ENCODE measurements around the gene DGKQ.
"Not testable (repeated sequence)": the region's sequence is repeated elsewhere in the genome, so short reads cannot be mapped to it uniquely, and the experiment has no call there.

Gene DGKQ

GRCh38 chr4:1011022-1011665, 37.8 kb upstream of the DGKQ start, which contains the start of gene FGFRL1:
FGFRL1 (plus strand) TSS chr4:1011626; CDS start chr4:1012486, 860 bp downstream.
- peak in 46 of 56 donors; percentile 10 to 86 (median 45) for DNase-seq

- peak in 5 of 56 donors; percentile 12 to 52 (median 20) for DNase-seq
Measured at GRCh38 chr4:1010395-1011021, 37.1 kb upstream of the DGKQ start.

- DNase-seq = peak in 46 of 56 donors; percentile 12 to 83 (median 56)
Measured at GRCh38 chr4:1009542-1010394, 36.4 kb upstream of the DGKQ start.

GRCh38 chr4:1008840-1009541, 35.6 kb upstream of the DGKQ start:
- peak in 3 of 56 donors; percentile 42 to 59 (median 51) for DNase-seq

- DNase-seq = no peak
Measured at GRCh38 chr4:1006856-1007255, 33.5 kb upstream of the DGKQ start.

GRCh38 chr4:1004557-1005485, 31.5 kb upstream of the DGKQ start:
- no peak for DNase-seq

GRCh38 chr4:1004071-1004418, 30.7 kb upstream of the DGKQ start:
- DNase-seq = no peak

GRCh38 chr4:1003271-1004070, 30.1 kb upstream of the DGKQ start:
- DNase-seq = no peak

GRCh38 chr4:1002631-1003251, 29.4 kb upstream of the DGKQ start:
- no peak for DNase-seq

- no peak for DNase-seq
Measured at GRCh38 chr4:1002131-1002630, 28.8 kb upstream of the DGKQ start.

GRCh38 chr4:1001561-1002130, 28.3 kb upstream of the DGKQ start:
- no peak for DNase-seq

- DNase-seq = no peak
Measured at GRCh38 chr4:1000686-1001260, 27.4 kb upstream of the DGKQ start.

- no peak for DNase-seq
Measured at GRCh38 chr4:999882-1000425, 26.6 kb upstream of the DGKQ start.

GRCh38 chr4:999240-999863, 26.0 kb upstream of the DGKQ start:
- not testable (repeated sequence) for DNase-seq

- DNase-seq = no peak
Measured at GRCh38 chr4:998096-998691, 24.8 kb upstream of the DGKQ start.

GRCh38 chr4:997375-998071, 24.2 kb upstream of the DGKQ start:
- peak in 16 of 56 donors; percentile 9 to 78 (median 36) for DNase-seq
